SK-N-DZ (cell line): ENCODE data around the gene TRAIP.
"Not testable (repeated sequence)": the region's sequence is repeated elsewhere in the genome, so short reads cannot be mapped to it uniquely, and the experiment has no call there.

ENCODE experiments used
- DNase-seq: peaks from one replicate; pipeline ENCODE4 v3.0.0-alpha.2; 2015; ENCODE audit warnings: low spot score
- small RNA-seq, 2 experiments: library from RNA; depleted of rRNA; stranded (forward); fragments of <200 nt; gene quantifications; one replicate each; pipeline ENCODE3, GENCODE V24; 2014

TRAIP gene

GRCh38 chr3:49792371-49793150 lies 63.8 kb downstream of the TRAIP start:
- DNase-seq = no peak

DNA sequence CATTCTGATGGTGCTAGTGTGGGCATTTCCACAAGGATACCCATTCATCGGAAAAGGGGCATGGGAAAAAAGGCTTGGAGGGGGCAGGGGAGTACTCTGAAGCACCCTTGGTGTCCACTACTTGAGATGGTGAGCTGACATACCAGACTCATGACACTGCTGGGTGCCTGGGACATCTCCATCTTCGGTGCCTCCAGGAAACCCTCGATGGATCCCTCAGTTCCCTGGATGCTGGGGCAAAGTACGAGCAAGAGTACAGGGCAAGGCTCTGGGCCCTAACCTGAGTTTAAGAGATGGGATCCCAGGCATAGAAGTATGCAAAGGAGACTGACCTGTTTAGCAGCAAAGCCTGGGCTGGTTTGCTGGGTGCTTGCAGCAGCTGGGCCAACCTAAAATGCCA lies 64.8 kb downstream of the TRAIP start:
- DNase-seq = no peak

DNA sequence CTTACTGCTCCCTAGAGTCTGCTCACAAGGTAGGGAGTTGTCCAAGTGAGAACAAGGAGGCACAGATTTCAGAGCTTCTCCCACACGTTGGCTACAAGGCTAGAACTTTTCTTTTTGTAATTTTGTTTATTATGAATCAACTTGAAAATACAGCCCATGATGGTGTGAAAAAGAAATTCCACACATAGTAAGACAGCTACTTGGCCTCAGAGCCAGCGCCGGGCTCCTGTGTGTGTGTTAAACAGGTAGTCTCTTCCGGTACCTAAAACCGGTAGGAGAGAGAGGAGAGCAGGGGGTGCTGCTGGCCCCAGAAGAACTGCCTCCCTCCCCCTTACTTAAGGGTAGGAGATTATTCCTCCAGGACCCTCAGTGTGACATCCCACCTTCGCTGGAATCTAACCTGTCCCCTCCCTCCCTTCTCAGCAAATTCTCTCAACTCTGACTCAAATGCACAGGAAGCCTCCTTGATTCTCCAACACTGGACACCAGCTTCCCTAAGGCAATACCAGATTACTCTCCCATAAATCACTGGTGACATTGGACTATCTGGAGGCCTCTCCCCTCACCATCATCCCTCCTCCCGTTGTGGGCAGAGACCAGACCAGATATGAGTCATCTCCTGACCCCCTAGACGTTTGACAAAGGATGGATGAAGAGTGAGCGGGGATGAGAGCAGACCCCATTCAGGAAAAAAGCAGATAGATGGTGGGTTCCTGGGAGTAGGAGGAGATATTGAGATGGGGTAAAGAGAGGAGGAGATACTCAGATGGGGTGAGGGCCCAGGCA lies 65.5 kb downstream of the TRAIP start:
- no peak for DNase-seq

DNA sequence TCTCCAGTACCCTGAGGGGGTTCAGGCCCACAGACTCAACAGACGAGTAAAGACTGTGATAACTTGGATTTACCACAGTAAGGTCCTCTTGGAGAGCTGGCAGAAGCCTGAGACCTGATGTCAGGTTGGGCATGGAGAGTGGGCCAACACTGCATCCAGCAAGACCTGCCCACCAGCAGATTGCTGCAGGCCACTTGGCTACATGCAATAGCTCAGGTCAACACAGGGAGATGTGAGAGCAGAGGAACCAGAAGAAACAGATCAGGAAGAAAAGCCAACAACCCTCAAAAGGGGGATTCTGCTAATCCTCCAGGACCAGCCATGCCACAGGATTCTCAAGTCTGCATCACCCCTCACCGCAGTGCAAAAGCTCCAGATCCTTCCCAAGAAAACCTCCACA lies 68.3 kb downstream of the TRAIP start:
- no peak for DNase-seq

GRCh38 chr3:49787536-49787935 lies 68.8 kb downstream of the TRAIP start:
- DNase-seq = no peak

GRCh38 chr3:49787182-49787464 lies 69.2 kb downstream of the TRAIP start:
- no peak for DNase-seq

DNA sequence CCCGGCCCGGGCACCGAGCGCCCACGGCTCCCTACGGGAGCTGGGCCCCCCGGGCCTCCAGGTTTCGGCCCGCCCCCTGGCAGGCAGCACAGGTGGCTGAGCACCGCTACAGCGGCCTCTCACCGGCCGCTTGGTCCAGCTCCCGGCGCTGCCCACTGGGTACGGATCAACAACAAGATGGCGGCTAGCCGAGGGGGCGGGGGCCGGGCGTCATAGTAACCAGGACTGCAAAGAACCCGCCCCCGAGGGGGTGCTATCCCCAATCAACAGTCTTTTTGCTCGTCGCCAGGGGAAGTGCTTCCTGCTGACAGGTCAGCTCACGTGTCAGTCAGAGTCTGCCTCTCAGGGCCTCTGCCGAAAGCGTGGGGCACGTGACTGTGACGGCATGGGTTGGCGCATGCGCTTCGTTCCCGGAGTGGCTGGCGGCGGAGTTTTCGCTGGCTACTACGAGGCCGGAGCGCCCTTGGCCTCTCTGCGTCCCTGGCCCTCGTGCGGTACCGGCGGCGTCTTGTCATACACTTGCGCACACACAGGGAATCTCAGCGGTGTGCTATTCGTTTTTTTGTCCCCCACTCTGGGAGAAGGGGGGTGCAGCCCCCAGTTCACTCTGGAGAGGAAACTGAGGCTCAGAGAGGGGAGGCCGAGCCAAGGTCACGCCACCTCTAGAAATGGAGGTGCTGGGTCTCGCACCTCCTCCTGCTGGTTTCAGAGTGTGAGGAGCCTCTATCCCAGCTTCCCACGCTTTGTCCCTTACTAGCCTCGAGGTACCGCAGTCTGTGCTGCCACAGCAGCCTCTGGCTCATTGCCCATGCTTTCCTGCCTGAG lies 69.8 kb downstream of the TRAIP start, which contains the start of gene IP6K1:
Gene IP6K1, minus strand, starts transcription at position 186 of the 825 bp plus-strand sequence. CDS start 38,502 bp downstream, outside the sequence.
- DNase-seq = peak; percentile 99

- no peak for DNase-seq
Observed at GRCh38 chr3:49785565-49786356, 70.6 kb downstream of the TRAIP start.

DNA sequence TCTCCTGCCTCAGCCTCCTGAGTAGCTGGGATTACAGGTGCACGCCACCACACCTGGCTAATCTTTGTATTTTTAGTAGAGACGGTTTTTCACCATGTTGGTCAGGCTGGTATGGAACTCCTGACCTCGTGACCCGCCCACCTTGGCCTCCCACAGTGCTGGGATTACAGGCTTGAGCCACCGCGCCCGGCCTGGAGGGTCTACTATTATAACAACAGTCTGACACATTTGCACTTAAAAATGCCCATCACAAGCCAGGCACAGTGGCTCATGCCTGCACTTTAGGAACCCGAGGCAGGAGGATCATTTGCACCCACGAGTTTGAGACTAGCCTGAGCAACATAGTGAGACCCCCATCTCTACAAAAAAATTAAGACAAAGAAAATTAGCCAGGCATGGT lies 74.1 kb downstream of the TRAIP start:
- not testable (repeated sequence) for DNase-seq

DNA sequence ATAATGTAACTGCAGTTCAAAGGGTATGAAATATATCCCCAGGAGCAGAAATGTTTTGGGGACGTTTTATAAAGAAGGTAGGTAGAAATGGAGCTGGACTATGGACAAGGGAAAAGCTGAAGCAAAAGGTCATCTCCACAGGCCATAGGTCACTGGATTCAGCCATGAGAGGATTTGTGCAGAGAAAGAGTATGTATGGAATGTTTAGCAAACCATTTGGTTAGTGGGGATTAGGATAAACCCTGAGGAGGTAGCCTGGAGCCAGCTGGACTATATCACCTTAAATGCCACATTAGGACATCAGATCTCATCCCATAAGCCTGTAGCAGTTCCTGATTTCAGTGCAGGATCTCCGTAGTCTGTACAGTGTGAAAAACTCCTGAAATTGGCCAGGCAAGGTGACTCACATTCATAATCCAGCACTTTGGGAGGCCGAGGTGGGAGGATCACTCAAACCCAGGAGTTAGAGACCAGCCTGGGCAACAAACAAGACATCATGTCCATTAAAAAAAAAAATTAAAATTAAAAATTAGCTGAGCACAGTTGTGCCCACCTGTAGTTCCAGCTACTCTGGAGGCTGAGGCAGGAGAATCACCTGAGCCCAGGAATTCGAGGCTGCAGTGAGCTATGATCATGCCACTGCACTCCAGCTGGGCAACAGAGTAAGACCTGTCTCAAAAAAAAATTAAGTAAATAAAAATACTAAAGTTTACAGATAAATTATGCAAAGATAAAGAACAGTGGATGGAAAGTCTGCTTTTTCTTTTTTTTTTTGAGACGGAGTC lies 74.8 kb downstream of the TRAIP start:
- no peak for DNase-seq

GRCh38 chr3:49780975-49781365 lies 75.4 kb downstream of the TRAIP start:
- DNase-seq = not testable (repeated sequence)

DNA sequence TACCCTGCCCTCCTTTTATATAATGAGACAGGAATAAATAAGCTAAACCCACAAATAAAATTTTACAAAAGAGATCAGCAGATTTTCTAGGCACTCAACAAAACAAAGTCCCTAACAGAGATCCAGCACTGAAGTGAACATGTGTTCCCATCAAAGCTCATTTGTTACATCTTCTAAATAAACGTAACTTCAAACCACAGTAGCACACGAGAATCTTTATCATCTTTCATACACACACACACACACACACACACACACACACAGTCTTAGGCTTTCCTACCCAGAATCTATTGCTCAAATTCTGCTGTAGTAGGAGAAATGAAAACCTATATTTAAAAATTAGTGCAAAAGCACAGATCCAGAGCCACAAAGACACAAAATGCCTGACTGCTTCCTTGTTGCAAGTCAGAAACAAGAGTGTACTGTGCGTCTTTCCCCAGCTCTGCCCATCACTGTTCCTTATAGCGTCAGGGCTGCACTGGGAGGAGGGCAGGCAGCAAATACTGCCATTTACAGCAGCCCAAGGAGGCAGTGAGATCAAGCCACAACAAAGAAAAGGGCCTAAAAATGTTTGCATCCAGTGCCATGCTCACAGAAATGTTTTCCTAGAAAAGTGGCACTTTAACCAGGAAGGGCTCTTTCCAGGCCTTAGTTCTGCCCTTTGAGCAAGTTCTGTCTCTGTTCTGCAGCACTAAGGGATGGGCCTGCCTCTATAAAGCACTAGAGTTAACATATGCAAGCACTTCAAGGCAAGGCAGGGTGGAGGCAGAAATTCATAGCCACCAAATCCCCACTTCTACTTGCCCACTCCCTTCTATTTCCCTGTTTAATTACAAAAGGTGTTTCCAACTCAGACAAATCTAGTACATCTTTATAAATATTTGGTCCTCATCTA lies 76.0 kb downstream of the TRAIP start:
- no peak for DNase-seq

GRCh38 chr3:49779358-49780079 lies 76.8 kb downstream of the TRAIP start:
- no peak for DNase-seq

Small RNA genes within 50 kb of the gene (small RNA-seq; reads per million reads assigned to genes)
- gene RN7SL217P = 0 reads per million in 2 experiments
